SK-N-SH (cell line): ENCODE results near the gene STON2. TPM values are rescaled to one million over a fixed set of nuclear protein-coding genes. Genes with fewer than 3 reads are reported as not detected.

Experiments
- CTCF ChIA-PET: fragments of 300-600, 350-600 bp; formaldehyde crosslinking; extraction: SDS; loops from one replicate; lab custom pipeline; 2021; lab: Yijun Ruan, JAX
- POLR2A ChIA-PET: fragments of 350-600 bp; sonication (Branson Sonifier 250); formaldehyde crosslinking; extraction: SDS; loops from one replicate; lab custom pipeline; 2020; ENCODE audit warnings: antibody characterized with exemption, inconsistent platforms; lab: Yijun Ruan, JAX
- DNase-seq: peaks from one replicate; pipeline ENCODE4 v3.0.0; 2012
- H2AFZ ChIP-seq: fragments of 200-600 bp; sonication (generic); 2 replicates; pipeline ENCODE4 v1.8.1; 2016; ENCODE audit warnings: antibody characterized with exemption, mild to moderate bottlenecking, low read depth
- H3F3A ChIP-seq: fragments of 200-600 bp; sonication (generic); replicated peaks from 2 replicates; pipeline ENCODE3; 2016; ENCODE audit warnings: antibody characterized with exemption, mild to moderate bottlenecking; ENCODE audit not compliant: insufficient read depth
- H3K27ac ChIP-seq, 2 experiments: fragments of 200-500 bp in 1 of 2; fragments of 200-600 bp in 1 of 2; sonication (Bioruptor generic) in 1 of 2; sonication (generic), shearing (Covaris generic) in 1 of 2; 2 replicates each; pipeline versions ENCODE4 v1.5.1 to v1.6.1; 2014 to 2016; ENCODE audit warnings: low read depth in 2 of 2, inconsistent platforms in 1 of 2, low read length in 1 of 2, mild to moderate bottlenecking in 1 of 2, mixed read lengths in 1 of 2
- H3K27me3 ChIP-seq: fragments of 200-600 bp; sonication (generic), shearing (Covaris generic); 2 replicates; pipeline ENCODE4 v1.6.1; 2016; ENCODE audit warnings: mixed run types; ENCODE audit not compliant: insufficient read depth
- H3K36me3 ChIP-seq, 2 experiments: fragments of 200-500 bp in 1 of 2; fragments of 200-600 bp in 1 of 2; sonication (Bioruptor generic) in 1 of 2; sonication (generic) in 1 of 2; replicated peaks in 1 of 2; 2 replicates each; pipeline versions ENCODE3 to v1.5.1; 2014 to 2016; ENCODE audit warnings: low read length in 1 of 2, mild to moderate bottlenecking in 1 of 2; ENCODE audit not compliant: insufficient read depth in 2 of 2, control insufficient read depth in 1 of 2
- H3K4me1 ChIP-seq, 2 experiments: fragments of 200-500 bp in 1 of 2; fragments of 200-600 bp in 1 of 2; sonication (Bioruptor generic) in 1 of 2; sonication (generic), shearing (Covaris generic) in 1 of 2; 2 replicates each; pipeline versions ENCODE4 v1.5.1 to v1.6.1; 2014 to 2016; ENCODE audit warnings: low read depth in 1 of 2, low read length in 1 of 2, mixed run types in 1 of 2; ENCODE audit not compliant: insufficient read depth in 2 of 2, control insufficient read depth in 1 of 2
- H3K4me2 ChIP-seq: fragments of 200-600 bp; sonication (generic), shearing (Covaris generic); 2 replicates; pipeline ENCODE4 v1.6.1; 2017; ENCODE audit warnings: mixed run types
- H3K4me3 ChIP-seq, 2 experiments: fragments of 200-500 bp in 1 of 2; fragments of 200-600 bp in 1 of 2; sonication (Bioruptor generic) in 1 of 2; sonication (generic), shearing (Covaris generic) in 1 of 2; 2 replicates each; pipeline versions ENCODE4 v1.5.1 to v1.8.1; 2014 to 2016; ENCODE audit warnings: low read depth in 2 of 2, inconsistent platforms in 1 of 2, low read length in 1 of 2, mild to moderate bottlenecking in 1 of 2, mixed read lengths in 1 of 2, moderate library complexity in 1 of 2
- H3K79me2 ChIP-seq: fragments of 200-600 bp; sonication (generic); 2 replicates; pipeline ENCODE4 v1.8.1; 2017; ENCODE audit warnings: mild to moderate bottlenecking; ENCODE audit not compliant: insufficient read depth
- H3K9ac ChIP-seq: fragments of 200-600 bp; sonication (generic); 2 replicates; pipeline ENCODE4 v1.6.1; 2017; ENCODE audit warnings: mixed run types
- H3K9me2 ChIP-seq: fragments of 200-600 bp; sonication (generic); 2 replicates; pipeline ENCODE4 v1.6.1; 2017; ENCODE audit warnings: mixed run types
- H3K9me3 ChIP-seq: fragments of 200-600 bp; sonication (generic); 2 replicates; pipeline ENCODE4 v1.6.1; 2017; ENCODE audit warnings: mixed run types, mild to moderate bottlenecking, moderate library complexity
- H4K20me1 ChIP-seq: fragments of 200-600 bp; sonication (generic); 2 replicates; pipeline ENCODE4 v1.6.1; 2017; ENCODE audit warnings: mild to moderate bottlenecking, mixed run types; ENCODE audit not compliant: insufficient read depth
- CHD2 ChIP-seq: fragments of 150-350 bp; IDR thresholded peaks from 2 replicates; pipeline ENCODE4 v1.6.1; 2018; ENCODE audit warnings: low read length; ENCODE audit not compliant: partially characterized antibody
- EP300 ChIP-seq, 2 experiments: IDR thresholded peaks; 2 replicates each; pipeline versions ENCODE4 v1.4.0 to v1.6.1; 2012; ENCODE audit warnings: borderline replicate concordance in 1 of 2, low read depth in 1 of 2, low read length in 1 of 2
- FOXM1 ChIP-seq: IDR thresholded peaks from 2 replicates; pipeline ENCODE4 v1.4.0; 2012; ENCODE audit warnings: low read depth, mild to moderate bottlenecking
- IRF3 ChIP-seq: fragments of 150-350 bp; IDR thresholded peaks from 2 replicates; pipeline ENCODE4 v1.6.1; 2016; ENCODE audit warnings: mild to moderate bottlenecking, low read depth, low read length
- JUND ChIP-seq: IDR thresholded peaks from 2 replicates; pipeline ENCODE4 v1.4.0; 2012
- MEF2A ChIP-seq: IDR thresholded peaks from 2 replicates; pipeline ENCODE4 v1.4.0; 2012; ENCODE audit warnings: low read depth, borderline replicate concordance
- MXI1 ChIP-seq: IDR thresholded peaks from 2 replicates; pipeline ENCODE4 v1.6.1; 2012; ENCODE audit warnings: mild to moderate bottlenecking, low read depth, low read length, improper control_type of control experiment
- NFIC ChIP-seq: IDR thresholded peaks from 2 replicates; pipeline ENCODE4 v1.4.0; 2012; ENCODE audit warnings: borderline replicate concordance
- POLR2AphosphoS5 ChIP-seq: IDR thresholded peaks from 2 replicates; pipeline ENCODE4 v1.6.1; 2012; ENCODE audit warnings: low read depth, low read length
- RCOR1 ChIP-seq: fragments of 150-350 bp; IDR thresholded peaks from 2 replicates; pipeline ENCODE4 v1.6.1; 2017; ENCODE audit warnings: antibody characterized with exemption, low read length
- RFX5 ChIP-seq: IDR thresholded peaks from 2 replicates; pipeline ENCODE4 v1.6.1; 2012; ENCODE audit warnings: mild to moderate bottlenecking, improper control_type of control experiment, low read length
- TAF1 ChIP-seq: IDR thresholded peaks from 2 replicates; pipeline ENCODE4 v1.6.1; 2012; ENCODE audit warnings: low read depth, mild to moderate bottlenecking, low read length, moderate library complexity, borderline replicate concordance
- TCF12 ChIP-seq: IDR thresholded peaks from 2 replicates; pipeline ENCODE4 v1.4.0; 2012
- WGBS: methylation state at CpG from one replicate; pipeline ENCODE4 v1.1.6; 2017; ENCODE audit warnings: low lambda C conversion rate; 5-methylcytosine and 5-hydroxymethylcytosine counted together
- polyA plus RNA-seq, 3 experiments: library from polyadenylated mRNA; depleted of rRNA; stranded (reverse); fragments of >200 nt; gene quantifications; 2 replicates each; pipeline ENCODE4 v1.2.3, GENCODE V29; 2012

STON2 gene
- polyA plus RNA-seq, 1 of the 3 experiments (the other 2 are of a cell fraction), result not detected

GRCh38 chr14:81332725-81333124 is 67.4 kb downstream of the STON2 start:
- no peak for TF ChIP-seq FOXM1
- TF ChIP-seq EP300 (IDR thresholded peaks at IDR 0.05; ENCODE audit: borderline replicate concordance in 1 of 2, low read depth in 1 of 2, low read length in 1 of 2), result no peak
- TF ChIP-seq MEF2A, result no peak
- H3K9ac ChIP-seq, result no peak overlapping the region
- H3F3A ChIP-seq, result no peaks in the 10 kb centered on the region
- no peak overlapping the region for H3K4me2 ChIP-seq
- CTCF ChIA-PET, result no interaction called here
- no peaks in the 10 kb centered on the region for H3K4me1 ChIP-seq
- no peak for DNase-seq
- no peaks in the 10 kb centered on the region for H3K27me3 ChIP-seq
- no peaks in the 10 kb centered on the region for H3K9me3 ChIP-seq
- no peaks in the 10 kb centered on the region for H3K9me2 ChIP-seq
- H3K27ac ChIP-seq, result no peak overlapping the region
- no peak overlapping the region for H2AFZ ChIP-seq
- no peaks in the 10 kb centered on the region for H4K20me1 ChIP-seq
- no peaks in the 10 kb centered on the region for H3K79me2 ChIP-seq
- POLR2A ChIA-PET, result no interaction called here
- WGBS, result 63% methylated on average over 1 of the region's 1 CpG
- no peaks in the 10 kb centered on the region for H3K36me3 ChIP-seq
- H3K4me3 ChIP-seq, result no peak overlapping the region

- no peaks in the 10 kb centered on the region for H4K20me1 ChIP-seq
- no peak overlapping the region for H2AFZ ChIP-seq
- H3K4me3 ChIP-seq, result no peak overlapping the region
- H3K9me3 ChIP-seq, result no peaks in the 10 kb centered on the region
- no peaks in the 10 kb centered on the region for H3K4me1 ChIP-seq
- H3K27ac ChIP-seq, result no peak overlapping the region
- CTCF ChIA-PET, result no interaction called here
- no peak overlapping the region for H3K4me2 ChIP-seq
- H3K79me2 ChIP-seq, result no peaks in the 10 kb centered on the region
- POLR2A ChIA-PET, result no interaction called here
- TF ChIP-seq POLR2AphosphoS5 (no peak), RFX5 (no peak), RCOR1 (no peak), TCF12 (no peak)
- H3K36me3 ChIP-seq, result no peaks in the 10 kb centered on the region
- no peaks in the 10 kb centered on the region for H3K27me3 ChIP-seq
- DNase-seq, result no peak
- no peak overlapping the region for H3K9ac ChIP-seq
- 16% methylated on average over 4 of the region's 4 CpGs for WGBS
- H3K9me2 ChIP-seq, result no peaks in the 10 kb centered on the region
- H3F3A ChIP-seq, result no peaks in the 10 kb centered on the region
Observed at GRCh38 chr14:81331229-81332021, 68.7 kb downstream of the STON2 start.

- H3K4me2 ChIP-seq, result no peak overlapping the region
- no peak overlapping the region for H3K27ac ChIP-seq
- no peaks in the 10 kb centered on the region for H3K4me1 ChIP-seq
- H3K27me3 ChIP-seq, result no peaks in the 10 kb centered on the region
- H4K20me1 ChIP-seq, result no peaks in the 10 kb centered on the region
- H3K9me3 ChIP-seq, result no peaks in the 10 kb centered on the region
- TF ChIP-seq MXI1, result no peak
- TF ChIP-seq JUND, result no peak
- TF ChIP-seq TAF1, result no peak
- no peak for TF ChIP-seq NFIC
- TF ChIP-seq IRF3, result no peak
- no peak for TF ChIP-seq CHD2
- DNase-seq, result no peak
- ChIA-PET POLR2A (no interaction called here), CTCF (interaction anchor here (0.9 to 1.0 kb wide), 2 partner anchors 12 to 264 kb away, joined by 3 read pairs; no protein-coding TSS in a partner anchor)
- H3K9me2 ChIP-seq, result no peaks in the 10 kb centered on the region
- no peak overlapping the region for H3K9ac ChIP-seq
- H2AFZ ChIP-seq, result no peak overlapping the region
- H3F3A ChIP-seq, result no peaks in the 10 kb centered on the region
- H3K4me3 ChIP-seq, result no peak overlapping the region
- no peaks in the 10 kb centered on the region for H3K36me3 ChIP-seq
- H3K79me2 ChIP-seq, result no peaks in the 10 kb centered on the region
- WGBS, result 7% methylated on average over 3 of the region's 3 CpGs
Observed at GRCh38 chr14:81330619-81331122, 69.5 kb downstream of the STON2 start.
